ENCODE data around the gene CYP3A4. TPM values are rescaled to one million over a fixed set of nuclear protein-coding genes. Genes with fewer than 3 reads are reported as not detected.
"Not testable (repeated sequence)": the region's sequence is repeated elsewhere in the genome, so short reads cannot be mapped to it uniquely, and the experiment has no call there.

The CYP3A4 gene
- total RNA-seq, 1 donor from 2014 or later: not detected

- DNase-seq (ENCODE audit: low spot score in 2 of 2): no peak
- no peak for FAIRE-seq
Observed at GRCh38 chr7:99731638-99732374, 52.2 kb downstream of the CYP3A4 start.

DNA sequence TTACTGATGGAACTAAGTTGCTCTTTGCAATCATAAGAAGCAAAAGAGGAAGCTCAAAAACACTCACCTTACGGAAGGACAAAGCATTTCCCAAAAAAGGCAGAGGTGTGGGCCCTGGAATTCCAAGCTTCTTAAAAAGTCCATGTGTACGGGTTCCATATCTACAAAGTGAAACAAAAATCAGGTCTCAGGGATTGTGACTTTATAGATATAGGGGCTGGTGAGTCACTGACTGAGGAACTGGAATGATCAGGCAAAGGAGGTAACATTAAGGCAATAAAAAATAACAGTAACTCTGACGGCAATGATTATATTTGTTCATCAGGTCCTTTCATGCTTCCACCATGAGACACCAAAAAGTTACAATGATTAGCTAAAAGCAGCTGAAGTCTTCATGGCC, 53.0 kb downstream of the CYP3A4 start:
- FAIRE-seq (no peak), DNase-seq (ENCODE audit: low spot score in 2 of 2) (no peak)

DNA sequence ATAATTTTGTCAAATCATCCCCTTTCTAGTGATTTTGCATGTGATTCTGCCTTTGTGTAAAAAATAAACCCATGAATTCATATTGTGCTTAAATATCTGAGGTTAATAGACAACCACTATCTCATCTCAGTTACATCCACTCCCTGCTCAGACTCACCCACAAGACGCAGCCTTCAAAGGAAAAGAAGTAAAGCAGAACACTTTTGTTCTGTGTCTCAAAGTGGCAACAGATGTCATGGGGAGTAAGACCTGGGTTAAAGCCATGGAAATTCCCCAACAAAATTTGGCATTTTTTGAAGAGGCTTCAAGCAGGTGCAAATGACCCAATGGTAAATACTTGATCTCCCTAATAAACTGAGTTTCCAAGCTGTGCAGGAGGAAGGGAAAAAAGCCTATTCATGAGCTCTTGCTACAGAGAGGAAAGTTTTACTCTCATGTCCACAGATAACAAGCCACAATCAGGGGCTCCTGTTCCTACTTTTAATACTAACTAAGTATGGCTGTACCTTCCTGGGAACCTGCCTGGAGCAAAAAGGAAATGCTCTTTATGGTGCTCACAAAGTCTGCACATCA, 53.7 kb downstream of the CYP3A4 start:
- DNase-seq (ENCODE audit: low spot score in 2 of 2) (no peak), FAIRE-seq (no peak)

- no peak for FAIRE-seq
- no peak for DNase-seq (ENCODE audit: low spot score in 2 of 2)
Observed at GRCh38 chr7:99729486-99730237, 54.3 kb downstream of the CYP3A4 start.

GRCh38 chr7:99728615-99729014, 55.4 kb downstream of the CYP3A4 start:
- FAIRE-seq (no peak), DNase-seq (ENCODE audit: low spot score in 2 of 2) (no peak)

GRCh38 chr7:99723201-99723600, 60.8 kb downstream of the CYP3A4 start:
- not testable (repeated sequence) for FAIRE-seq; DNase-seq (ENCODE audit: low spot score in 2 of 2)

- no peak for FAIRE-seq
- no peak for DNase-seq (ENCODE audit: low spot score in 2 of 2)
Observed at GRCh38 chr7:99720800-99721595, 63.0 kb downstream of the CYP3A4 start.

DNA sequence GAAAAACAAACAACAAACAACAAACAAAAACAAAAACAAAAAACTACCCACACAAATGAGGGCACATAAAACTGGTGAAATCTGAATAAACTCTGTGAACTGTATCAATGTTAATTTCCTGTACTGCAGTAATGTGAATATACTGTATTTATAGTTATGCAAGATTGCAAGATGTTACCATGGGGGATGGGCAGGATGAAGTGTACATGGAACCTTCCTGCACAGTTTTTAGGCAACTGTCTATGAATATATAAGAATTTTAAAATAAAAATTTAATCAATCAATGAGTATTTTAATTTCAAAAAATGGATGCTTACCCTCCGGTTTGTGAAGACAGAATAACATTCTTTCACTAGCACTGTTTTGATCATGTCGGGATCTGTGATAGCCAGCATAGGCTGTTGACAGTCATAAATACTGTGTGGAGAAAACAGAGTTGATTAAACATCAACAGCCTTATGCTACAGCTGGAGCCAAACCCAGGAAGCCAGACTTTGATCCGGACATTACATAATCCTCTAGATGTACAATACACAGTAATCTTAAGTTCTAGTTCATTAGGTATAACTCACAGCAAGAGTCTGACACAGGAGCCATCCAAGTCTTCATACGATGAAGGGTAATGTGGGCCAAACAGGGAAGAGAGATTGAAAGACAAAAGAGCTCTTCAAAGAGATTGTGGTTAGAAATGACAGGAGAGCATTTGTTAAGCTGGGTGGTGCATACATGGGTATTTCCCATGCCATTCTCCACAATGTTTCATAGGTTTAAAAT, 63.8 kb downstream of the CYP3A4 start:
- DNase-seq (ENCODE audit: low spot score in 2 of 2) (no peak), FAIRE-seq (no peak)

DNA sequence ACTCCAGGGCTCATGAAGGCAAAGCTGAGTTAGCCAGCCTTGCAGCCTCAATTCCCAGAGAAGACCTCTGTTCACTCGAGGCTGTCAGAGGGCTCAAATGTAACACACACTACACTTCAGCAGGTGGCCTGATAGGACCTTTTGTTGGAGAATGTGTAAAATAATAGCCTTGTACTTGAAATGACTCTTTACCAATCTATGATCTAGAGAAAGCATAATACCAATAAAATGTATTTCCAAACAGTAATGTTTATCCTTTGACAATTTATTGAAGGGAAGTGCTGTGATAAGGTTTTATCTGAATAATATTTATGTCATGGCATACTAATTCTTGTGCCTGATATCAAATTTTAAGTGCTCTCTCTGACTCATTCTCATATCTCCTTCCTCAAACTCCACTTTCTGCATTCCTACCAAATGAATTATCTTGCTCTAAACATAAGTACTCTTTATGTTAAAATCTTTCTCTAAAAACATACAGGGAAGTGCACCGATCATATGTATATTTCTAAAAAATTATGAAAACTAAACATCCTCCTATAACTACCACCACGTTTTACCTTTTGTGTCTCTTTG, 69.9 kb downstream of the CYP3A4 start:
- no peak for FAIRE-seq

GRCh38 chr7:99709838-99710578, 74.0 kb downstream of the CYP3A4 start:
- FAIRE-seq (no peak), DNase-seq (ENCODE audit: low spot score in 2 of 2) (no peak)

More for the DNA sequence above, 69.9 kb downstream of the CYP3A4 start:
- no peak for DNase-seq (ENCODE audit: low spot score in 2 of 2)

DNA sequence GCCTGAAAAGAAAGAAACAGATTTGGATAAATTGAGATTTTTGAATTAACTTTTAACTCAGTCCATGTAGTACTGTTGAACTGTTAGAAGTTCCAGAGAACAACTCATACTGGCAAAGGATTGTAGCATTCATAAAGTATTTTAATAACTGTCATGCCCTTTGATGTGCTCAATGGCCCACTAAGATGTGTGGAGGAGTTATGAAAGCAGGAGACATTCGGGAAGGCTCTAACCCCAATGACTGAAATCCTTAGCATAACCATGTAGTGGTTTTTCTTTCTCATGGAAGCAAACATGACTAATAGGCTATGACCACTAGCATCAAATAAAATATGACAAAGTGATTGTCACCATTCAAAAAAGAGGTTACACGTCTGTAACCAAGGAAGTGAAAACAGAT, 74.7 kb downstream of the CYP3A4 start:
- no peak for DNase-seq (ENCODE audit: low spot score in 2 of 2)
- no peak for FAIRE-seq

DNA sequence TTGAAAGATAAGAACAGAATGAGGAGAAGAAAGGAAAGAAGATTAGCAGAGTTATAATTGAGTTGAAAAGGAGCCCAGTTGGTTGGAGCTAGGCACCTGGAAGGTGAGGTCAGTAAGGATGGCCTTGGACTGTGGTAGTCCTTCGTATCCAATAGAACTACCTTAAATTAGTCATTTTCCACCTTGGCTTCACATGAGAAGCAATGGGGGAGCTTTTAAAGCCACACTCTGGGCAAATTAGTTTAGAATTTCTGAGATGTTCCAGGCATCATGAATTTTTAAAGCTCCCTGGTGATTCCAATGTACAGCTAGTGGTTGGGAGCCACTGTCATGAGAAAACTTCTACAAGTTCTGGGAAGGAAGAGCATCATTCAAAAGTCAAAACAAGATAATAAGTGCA, 76.9 kb downstream of the CYP3A4 start:
- FAIRE-seq (no peak), DNase-seq (ENCODE audit: low spot score in 2 of 2) (no peak)

Small RNA genes lying within 50 kb of the gene (small RNA-seq; reads per million reads assigned to genes)
- not detected for gene CYP3A137P

Other genes with a start within 250 kb of the CYP3A4 start
- gene FAM200A, start 232.1 kb downstream of the CYP3A4 start, total RNA-seq: 19.6 TPM
- 59.9 TPM for gene ZNF655, start 225.5 kb downstream of the CYP3A4 start, total RNA-seq
- not detected for gene TMEM225B, start 185.9 kb downstream of the CYP3A4 start, total RNA-seq
- gene ZSCAN25, start 167.2 kb downstream of the CYP3A4 start, total RNA-seq: 12.2 TPM
- gene CYP3A5, start 104.2 kb downstream of the CYP3A4 start, total RNA-seq: 1.6 TPM
- not detected for gene CYP3A7, start 49.0 kb downstream of the CYP3A4 start, total RNA-seq
- gene CYP3A43, start 43.8 kb upstream of the CYP3A4 start, total RNA-seq: not detected
- gene OR2AE1, start 92.8 kb upstream of the CYP3A4 start, total RNA-seq: not detected
- 10.6 TPM for gene TRIM4, start 135.3 kb upstream of the CYP3A4 start, total RNA-seq
- 0.41 TPM for gene GJC3, start 145.4 kb upstream of the CYP3A4 start, total RNA-seq
- not detected for gene AZGP1, start 191.8 kb upstream of the CYP3A4 start, total RNA-seq
- gene ZKSCAN1, start 231.4 kb upstream of the CYP3A4 start, total RNA-seq: 85.2 TPM

Measured in frontal cortex (tissue), 4 donors.